ENCODE measurements around the gene CAT.

The CAT gene

GRCh38 chr11:34404280-34404679 is 34.5 kb upstream of the CAT start:
- in situ Hi-C loops (cut with MboI; ENCODE audit: low sequenced_read_pairs, unreplicated experiment): no loop called here

GRCh38 chr11:34405079-34405858 is 33.5 kb upstream of the CAT start:
- DNase-seq (ENCODE audit: low spot score): no peak
- TF ChIP-seq, protein P1, sequence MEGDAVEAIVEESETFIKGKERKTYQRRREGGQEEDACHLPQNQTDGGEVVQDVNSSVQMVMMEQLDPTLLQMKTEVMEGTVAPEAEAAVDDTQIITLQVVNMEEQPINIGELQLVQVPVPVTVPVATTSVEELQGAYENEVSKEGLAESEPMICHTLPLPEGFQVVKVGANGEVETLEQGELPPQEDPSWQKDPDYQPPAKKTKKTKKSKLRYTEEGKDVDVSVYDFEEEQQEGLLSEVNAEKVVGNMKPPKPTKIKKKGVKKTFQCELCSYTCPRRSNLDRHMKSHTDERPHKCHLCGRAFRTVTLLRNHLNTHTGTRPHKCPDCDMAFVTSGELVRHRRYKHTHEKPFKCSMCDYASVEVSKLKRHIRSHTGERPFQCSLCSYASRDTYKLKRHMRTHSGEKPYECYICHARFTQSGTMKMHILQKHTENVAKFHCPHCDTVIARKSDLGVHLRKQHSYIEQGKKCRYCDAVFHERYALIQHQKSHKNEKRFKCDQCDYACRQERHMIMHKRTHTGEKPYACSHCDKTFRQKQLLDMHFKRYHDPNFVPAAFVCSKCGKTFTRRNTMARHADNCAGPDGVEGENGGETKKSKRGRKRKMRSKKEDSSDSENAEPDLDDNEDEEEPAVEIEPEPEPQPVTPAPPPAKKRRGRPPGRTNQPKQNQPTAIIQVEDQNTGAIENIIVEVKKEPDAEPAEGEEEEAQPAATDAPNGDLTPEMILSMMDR (IDR thresholded peaks at IDR 0.05; ENCODE audit: borderline replicate concordance, control extremely low read depth, extremely low read depth, insufficient read depth, missing control alignments): no peak
- in situ Hi-C loops (cut with MboI; ENCODE audit: low sequenced_read_pairs, unreplicated experiment): no loop called here

More at GRCh38 chr11:34404280-34404679, 34.5 kb upstream of the CAT start:
- DNase-seq (ENCODE audit: low spot score): no peak
- TF ChIP-seq, protein P1 (IDR thresholded peaks at IDR 0.05; ENCODE audit: borderline replicate concordance, control extremely low read depth, extremely low read depth, insufficient read depth, missing control alignments): no peak

DNA sequence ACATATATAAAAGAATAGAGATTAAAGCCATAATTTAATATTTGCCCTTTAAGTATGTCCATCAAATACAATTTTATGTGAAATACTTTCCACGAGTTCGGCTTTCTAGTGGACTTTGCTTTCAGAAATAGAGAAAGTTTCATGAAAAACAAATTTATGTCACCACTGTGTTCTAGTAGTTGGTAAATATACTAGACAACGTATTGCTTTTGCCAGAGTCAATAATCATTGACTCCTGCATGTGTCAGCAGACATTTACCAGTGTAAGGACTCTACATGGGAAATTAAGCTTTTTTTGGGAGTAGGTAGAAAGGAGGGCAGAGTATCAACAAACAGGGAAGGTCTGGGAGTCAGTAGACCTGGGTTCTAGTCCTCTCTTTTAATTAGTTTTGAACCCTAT is 32.3 kb upstream of the CAT start:
- no peak for DNase-seq (ENCODE audit: low spot score)
- TF ChIP-seq, protein P1 (IDR thresholded peaks at IDR 0.05; ENCODE audit: borderline replicate concordance, control extremely low read depth, extremely low read depth, insufficient read depth, missing control alignments): no peak
- in situ Hi-C loops (cut with MboI; ENCODE audit: low sequenced_read_pairs, unreplicated experiment): no loop called here

DNA sequence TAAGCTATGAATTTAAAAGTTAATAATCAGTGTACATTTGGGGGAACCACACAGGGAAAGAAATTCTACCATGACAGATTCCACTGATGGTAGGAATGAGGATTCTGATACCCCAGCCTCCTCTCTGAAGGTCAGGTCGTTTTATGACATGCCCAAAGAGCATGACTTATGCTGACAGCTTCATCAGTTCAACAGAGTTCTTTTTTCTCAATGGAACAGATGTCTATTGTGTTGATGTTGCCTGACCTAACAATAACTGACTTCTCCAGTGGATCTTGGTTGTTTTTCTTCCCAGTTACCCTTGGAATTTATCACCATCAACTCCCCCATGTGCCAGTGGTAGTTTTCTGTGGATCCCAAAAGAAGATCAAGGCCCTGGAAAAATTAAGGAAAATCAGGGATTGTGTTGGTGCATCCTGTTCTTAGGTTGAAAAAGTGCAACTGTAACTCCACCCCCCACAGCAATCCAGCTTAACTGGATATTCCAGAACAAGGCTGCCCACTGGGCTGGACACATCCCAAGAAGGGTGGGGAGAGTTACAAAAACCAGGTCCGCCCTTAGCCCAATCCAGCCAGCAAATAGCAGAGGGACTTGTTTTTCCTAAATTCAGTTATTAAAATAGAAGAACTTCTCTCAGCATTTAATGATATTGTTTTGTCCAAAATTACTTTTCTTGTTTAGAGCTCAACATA is 31.5 kb upstream of the CAT start:
- TF ChIP-seq, protein P1 (IDR thresholded peaks at IDR 0.05; ENCODE audit: borderline replicate concordance, control extremely low read depth, extremely low read depth, insufficient read depth, missing control alignments): no peak
- in situ Hi-C loops (cut with MboI; ENCODE audit: low sequenced_read_pairs, unreplicated experiment): no loop called here
- DNase-seq (ENCODE audit: low spot score): no peak

DNA sequence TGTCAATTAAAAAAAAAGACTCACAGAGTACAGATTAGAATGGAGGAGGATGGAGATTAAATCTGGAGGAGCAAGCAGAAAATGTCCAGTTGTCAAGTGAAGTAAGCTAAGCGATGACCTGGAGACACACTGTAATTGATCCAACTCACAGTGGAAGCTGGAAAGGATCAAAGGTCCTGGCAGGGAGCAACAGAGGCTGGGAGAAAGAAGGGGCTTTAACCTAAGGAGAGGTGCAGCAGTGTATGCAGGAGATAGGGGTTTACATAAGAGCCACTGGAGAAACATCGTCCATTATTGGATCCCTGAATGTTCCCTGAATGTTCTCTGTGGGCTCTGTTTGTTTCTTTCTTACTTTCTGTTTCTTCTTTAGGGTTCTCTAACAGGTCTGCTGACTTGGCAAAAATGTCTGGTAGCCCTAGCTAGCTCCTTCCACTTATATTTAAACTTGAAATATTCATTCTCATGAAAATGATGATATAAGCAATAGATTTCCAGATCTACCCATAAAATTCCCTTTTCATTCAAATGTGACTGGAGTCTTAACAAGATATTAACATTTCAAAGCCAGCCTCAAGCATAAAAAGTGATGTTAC is 30.1 kb upstream of the CAT start:
- no peak for DNase-seq (ENCODE audit: low spot score)
- in situ Hi-C loops (cut with MboI; ENCODE audit: low sequenced_read_pairs, unreplicated experiment): no loop called here
- TF ChIP-seq, protein P1 (IDR thresholded peaks at IDR 0.05; ENCODE audit: borderline replicate concordance, control extremely low read depth, extremely low read depth, insufficient read depth, missing control alignments): no peak

GRCh38 chr11:34411111-34411510 is 27.6 kb upstream of the CAT start:
- no peak for DNase-seq (ENCODE audit: low spot score)
- TF ChIP-seq, protein P1 (IDR thresholded peaks at IDR 0.05; ENCODE audit: borderline replicate concordance, control extremely low read depth, extremely low read depth, insufficient read depth, missing control alignments): no peak
- in situ Hi-C loops (cut with MboI; ENCODE audit: low sequenced_read_pairs, unreplicated experiment): no loop called here
